Measurements from ENCODE around the gene IL19. TPM values are rescaled to one million over a fixed set of nuclear protein-coding genes. Genes with fewer than 3 reads are reported as not detected.

Gene IL19
- total and polyA plus RNA-seq, 2 donors (not counting 3 experiments of a cell fraction or from before 2014, with no cell fraction given) = not detected

DNA sequence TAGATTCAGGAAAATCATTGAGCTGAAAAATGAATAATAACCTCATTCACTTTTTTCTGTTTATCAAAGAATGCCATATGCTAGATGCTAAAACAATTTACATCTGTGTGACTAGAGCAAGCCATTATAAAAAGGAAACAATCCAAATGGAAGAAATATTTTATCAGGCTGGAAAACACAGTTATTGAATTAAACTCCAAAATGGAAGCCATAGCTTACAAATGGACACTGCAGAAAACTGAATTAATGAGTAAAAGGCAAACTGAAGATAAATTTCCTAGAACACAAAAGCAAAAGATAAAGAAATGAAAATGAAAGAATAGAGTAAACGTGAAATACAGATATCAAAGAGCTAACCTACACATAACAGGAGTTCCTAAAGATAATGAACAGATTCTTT is 34.8 kb downstream of the IL19 start:
- H3K27me3 ChIP-seq (ENCODE audit: control insufficient read depth in 2 of 2, insufficient read depth in 2 of 2, low read length in 2 of 2) = peaks cover 3 to 17% of the 10 kb centered on the region in 2 experiments
- no peak overlapping the region for H3K4me2 ChIP-seq (ENCODE audit: insufficient read depth, low read length)
- dilution Hi-C loops (cut with MboI; ENCODE audit: extremely low pct_ligation_motif_present, low sequenced_read_pairs) = no loop called here
- H3K36me3 ChIP-seq (ENCODE audit: control insufficient read depth in 2 of 2, extremely low read depth in 1 of 2, insufficient read depth in 2 of 2, low read length in 2 of 2) = no peaks in the 10 kb centered on the region
- DNase-seq (ENCODE audit: low read depth, low spot score) (no peak), FAIRE-seq (no peak)
- no peaks in the 10 kb centered on the region for H3K4me1 ChIP-seq (ENCODE audit: control insufficient read depth, extremely low read depth, insufficient read depth, low read length)
- intact Hi-C loops (cut with micrococcal nuclease) = loop anchor here (5.0 kb wide), 2 partner anchors 78 to 173 kb away; no protein-coding TSS in a partner anchor
- no peaks in the 10 kb centered on the region for H3K9me1 ChIP-seq (replicated peaks; ENCODE audit: control insufficient read depth, extremely low read depth, insufficient read depth, low read length)
- H4K20me1 ChIP-seq (replicated peaks; ENCODE audit: control insufficient read depth, extremely low read depth, insufficient read depth, low read length) = no peaks in the 10 kb centered on the region
- POLR2A ChIA-PET = no interaction called here
- no peaks in the 10 kb centered on the region for H3K9me3 ChIP-seq (replicated peaks; ENCODE audit: control insufficient read depth, insufficient read depth, low read length)
- no TSS peak for BruUV-seq (replicated peaks)
- no peak overlapping the region for H3K27ac ChIP-seq (ENCODE audit: insufficient read depth, low read depth, low read length)
- no peak overlapping the region for H2AFZ ChIP-seq (ENCODE audit: low read depth, low read length)
- no peak overlapping the region for H3K4me3 ChIP-seq (replicated peaks in 1 of 3; ENCODE audit: insufficient read depth in 1 of 3, low read depth in 1 of 3, low read length in 3 of 3)
- no peak for TF ChIP-seq EZH2 (IDR thresholded peaks at IDR 0.05; ENCODE audit: borderline replicate concordance, low read depth, low read length, severe bottlenecking)
- no peaks in the 10 kb centered on the region for H3K79me2 ChIP-seq (ENCODE audit: control insufficient read depth, insufficient read depth, low read length)
- CTCF ChIA-PET = interaction anchor here (1.0 to 1.3 kb wide), 2 partner anchors 31 to 107 kb away, joined by 3 to 5 read pairs; no protein-coding TSS in a partner anchor
- H3K9ac ChIP-seq (replicated peaks; ENCODE audit: extremely low read depth, insufficient read depth, low read length) = no peak overlapping the region

DNA sequence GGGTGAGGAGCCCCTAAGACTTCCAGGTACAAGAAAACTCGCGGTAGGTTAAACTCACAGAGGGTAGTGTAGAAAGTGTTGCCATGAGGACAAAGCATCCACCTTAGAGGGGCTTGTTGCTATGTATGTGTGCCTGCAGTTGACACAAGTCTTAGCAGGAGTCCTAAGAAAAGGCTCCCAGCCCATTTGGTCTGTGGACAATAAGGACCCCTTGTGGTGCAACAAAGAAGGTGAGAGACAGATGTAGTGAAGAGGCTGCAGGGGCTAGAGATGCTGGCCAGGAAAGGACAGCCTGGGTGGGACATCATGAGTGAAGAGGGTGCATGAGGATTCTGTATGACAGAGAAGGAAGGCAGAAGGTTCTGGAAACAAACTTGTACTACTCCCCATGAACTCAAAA is 38.0 kb downstream of the IL19 start:
- no peak overlapping the region for H3K4me3 ChIP-seq (replicated peaks in 1 of 3; ENCODE audit: insufficient read depth in 1 of 3, low read depth in 1 of 3, low read length in 3 of 3)
- DNase-seq (ENCODE audit: low read depth, low spot score) (no peak), FAIRE-seq (no peak)
- H3K27ac ChIP-seq (ENCODE audit: insufficient read depth, low read depth, low read length) = no peak overlapping the region
- H4K20me1 ChIP-seq (replicated peaks; ENCODE audit: control insufficient read depth, extremely low read depth, insufficient read depth, low read length) = no peaks in the 10 kb centered on the region
- no peaks in the 10 kb centered on the region for H3K9me3 ChIP-seq (replicated peaks; ENCODE audit: control insufficient read depth, insufficient read depth, low read length)
- BruUV-seq (replicated peaks) = no TSS peak
- no peak overlapping the region for H3K4me2 ChIP-seq (ENCODE audit: insufficient read depth, low read length)
- dilution Hi-C loops (cut with MboI; ENCODE audit: extremely low pct_ligation_motif_present, low sequenced_read_pairs) (no loop called here), intact Hi-C loops (cut with micrococcal nuclease) (loop anchor here (1.0 to 5.0 kb wide), 3 partner anchors 81 to 176 kb away; no protein-coding TSS in a partner anchor)
- TF ChIP-seq, protein P1, sequence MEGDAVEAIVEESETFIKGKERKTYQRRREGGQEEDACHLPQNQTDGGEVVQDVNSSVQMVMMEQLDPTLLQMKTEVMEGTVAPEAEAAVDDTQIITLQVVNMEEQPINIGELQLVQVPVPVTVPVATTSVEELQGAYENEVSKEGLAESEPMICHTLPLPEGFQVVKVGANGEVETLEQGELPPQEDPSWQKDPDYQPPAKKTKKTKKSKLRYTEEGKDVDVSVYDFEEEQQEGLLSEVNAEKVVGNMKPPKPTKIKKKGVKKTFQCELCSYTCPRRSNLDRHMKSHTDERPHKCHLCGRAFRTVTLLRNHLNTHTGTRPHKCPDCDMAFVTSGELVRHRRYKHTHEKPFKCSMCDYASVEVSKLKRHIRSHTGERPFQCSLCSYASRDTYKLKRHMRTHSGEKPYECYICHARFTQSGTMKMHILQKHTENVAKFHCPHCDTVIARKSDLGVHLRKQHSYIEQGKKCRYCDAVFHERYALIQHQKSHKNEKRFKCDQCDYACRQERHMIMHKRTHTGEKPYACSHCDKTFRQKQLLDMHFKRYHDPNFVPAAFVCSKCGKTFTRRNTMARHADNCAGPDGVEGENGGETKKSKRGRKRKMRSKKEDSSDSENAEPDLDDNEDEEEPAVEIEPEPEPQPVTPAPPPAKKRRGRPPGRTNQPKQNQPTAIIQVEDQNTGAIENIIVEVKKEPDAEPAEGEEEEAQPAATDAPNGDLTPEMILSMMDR (IDR thresholded peaks at IDR 0.05; ENCODE audit: extremely low read depth in 1 of 2, insufficient read depth in 1 of 2, low read depth in 1 of 2, low read length in 2 of 2) = peak in 1 of 2 donors; percentile 21
- TF ChIP-seq MYC (IDR thresholded peaks at IDR 0.05; ENCODE audit: low read depth, low read length) (no peak), FOS (IDR thresholded peaks at IDR 0.05; ENCODE audit: borderline replicate concordance, insufficient read depth, low read length) (no peak), JUN (IDR thresholded peaks at IDR 0.05; ENCODE audit: borderline replicate concordance, insufficient read depth, insufficient read length, low read depth) (no peak)
- no peak overlapping the region for H3K9ac ChIP-seq (replicated peaks; ENCODE audit: extremely low read depth, insufficient read depth, low read length)
- no peaks in the 10 kb centered on the region for H3K4me1 ChIP-seq (ENCODE audit: control insufficient read depth, extremely low read depth, insufficient read depth, low read length)
- peaks cover 3 to 13% of the 10 kb centered on the region in 2 experiments for H3K27me3 ChIP-seq (ENCODE audit: control insufficient read depth in 2 of 2, insufficient read depth in 2 of 2, low read length in 2 of 2)
- ChIA-PET POLR2A (no interaction called here), CTCF (interaction anchor here (1.3 to 5.4 kb wide), 10 partner anchors 13 to 691 kb away, joined by 3 to 64 read pairs (median 6); no protein-coding TSS in a partner anchor)
- H2AFZ ChIP-seq (ENCODE audit: low read depth, low read length) = no peak overlapping the region
- no peaks in the 10 kb centered on the region for H3K79me2 ChIP-seq (ENCODE audit: control insufficient read depth, insufficient read depth, low read length)
- no peaks in the 10 kb centered on the region for H3K9me1 ChIP-seq (replicated peaks; ENCODE audit: control insufficient read depth, extremely low read depth, insufficient read depth, low read length)
- no peaks in the 10 kb centered on the region for H3K36me3 ChIP-seq (ENCODE audit: control insufficient read depth in 2 of 2, extremely low read depth in 1 of 2, insufficient read depth in 2 of 2, low read length in 2 of 2)

All from endothelial cell of umbilical vein (primary cell).